Spleen (tissue), 11 donors: ENCODE measurements around the gene POGLUT2. TPM values are rescaled to one million over a fixed set of nuclear protein-coding genes. Genes with fewer than 3 reads are reported as not detected.

Experiments
- DNase-seq: peaks from one replicate; pipeline ENCODE4 v3.0.0-alpha.2; 2020
- H3K27ac ChIP-seq, 8 donors: fragments of 200-600 bp; sonication (generic) in 7 of 8; 1 replicate in 4 of 8; 2 replicates in 4 of 8; pipeline versions ENCODE4 v1.5.0 to v1.8.0; 2016 to 2021; ENCODE audit warnings: inconsistent platforms in 4 of 8, mild to moderate bottlenecking in 4 of 8, moderate library complexity in 1 of 8
- H3K27me3 ChIP-seq, 7 donors: fragments of 200-600 bp; sonication (generic) in 6 of 7; replicated peaks in 1 of 7; 1 replicate in 4 of 7; 2 replicates in 3 of 7; pipeline versions ENCODE4 v1.5.0 to v1.8.0; 2016 to 2021; ENCODE audit warnings: inconsistent platforms in 3 of 7, mild to moderate bottlenecking in 1 of 7
- H3K36me3 ChIP-seq, 6 donors: fragments of 200-600 bp; sonication (generic) in 5 of 6; 1 replicate in 4 of 6; 2 replicates in 2 of 6; pipeline versions ENCODE4 v1.5.0 to v1.8.0; 2016 to 2021; ENCODE audit warnings: inconsistent platforms in 2 of 6
- H3K4me1 ChIP-seq, 6 donors: fragments of 200-600 bp; sonication (generic) in 5 of 6; 1 replicate in 3 of 6; 2 replicates in 3 of 6; pipeline versions ENCODE4 v1.5.0 to v1.8.0; 2016 to 2021; ENCODE audit warnings: inconsistent platforms in 3 of 6
- H3K4me3 ChIP-seq, 8 donors: fragments of 200-600 bp; sonication (generic) in 7 of 8; 1 replicate in 4 of 8; 2 replicates in 4 of 8; pipeline versions ENCODE4 v1.5.0 to v1.8.0; 2016 to 2021; ENCODE audit warnings: inconsistent platforms in 4 of 8, mild to moderate bottlenecking in 4 of 8, moderate library complexity in 2 of 8
- H3K9me3 ChIP-seq, 8 donors: fragments of 200-600 bp; sonication (generic) in 7 of 8; 1 replicate in 4 of 8; 2 replicates in 4 of 8; pipeline versions ENCODE4 v1.5.0 to v1.8.0; 2016 to 2021; ENCODE audit warnings: inconsistent platforms in 4 of 8
- POLR2A ChIP-seq, 3 donors: fragments of 450-650 bp; IDR thresholded peaks; one replicate each; pipeline ENCODE4 v1.5.1; 2017; ENCODE audit warnings: antibody characterized with exemption in 3 of 3, mild to moderate bottlenecking in 1 of 3
- POLR2AphosphoS5 ChIP-seq, 3 donors: sonication (generic); formaldehyde crosslinking; IDR thresholded peaks; one replicate each; pipeline ENCODE4 v1.5.1; 2017; ENCODE audit warnings: antibody characterized with exemption in 3 of 3
- WGBS, 5 donors: extraction: QIAGEN DNeasy Blood & Tissue Kit in 3 of 5; methylation state at CpG; one replicate each; pipeline versions ENCODE4 v1.1.5 to v1.1.7; 2013 to 2018; 5-methylcytosine and 5-hydroxymethylcytosine counted together
- intact Hi-C: fragments of 100-400 bp; cut with DNase I; formaldehyde crosslinking; loops from one replicate; pipeline ENCODE4 v1.15.0; 2023; ENCODE audit warnings: low total_unique reads
- polyA plus RNA-seq, 3 donors: library from polyadenylated mRNA; stranded (reverse); fragments of 200-250 nt; gene quantifications; one replicate each; pipeline ENCODE4 v1.2.1, GENCODE V29; 2013
- total RNA-seq, 7 donors: library from RNA; depleted of rRNA in 3 of 7; stranded (reverse); fragments of >200 nt in 3 of 7; fragmentation: NEBNext Ultra II Directional in 4 of 7; extraction: Animal tissue kit (Norgen Biotek cat#: 25700) in 4 of 7; gene quantifications; one replicate each; pipeline versions ENCODE4 v1.1.0 to v1.2.1, GENCODE V29; 2016 to 2021
- TF ChIP-seq, protein P1 (sequence below), 11 experiments: fragments of 200-600 bp in 7 of 11; fragments of 450-650 bp in 4 of 11; sonication (generic) in 4 of 11; IDR thresholded peaks in 8 of 11; conservative IDR thresholded peaks in 3 of 11; 1 replicate in 7 of 11; 2 replicates in 4 of 11; pipeline versions ENCODE4 v1.4.0 to v1.8.0; 2016 to 2021; ENCODE audit warnings: antibody characterized with exemption in 11 of 11, inconsistent platforms in 4 of 11, mild to moderate bottlenecking in 1 of 11
- donor health status: healthy with polysubstance abuse.
- donor health status: DM: no; HTN: no; CAD: no; lungs with moderate emphysema.
- donor health status: DM: no; HTN: no; CAD: no.
- donor health status: Bipolar disorder and iron deficiency.
- donor health status: healthy.
- donor health status: DM: no; HTN: no; CAD: no.
- donor health status: DM: yes; HTN: yes; CAD: no.

The POGLUT2 gene
- total and polyA plus RNA-seq, 10 donors: 0.89 to 5.5 (median 4.2) TPM

DNA sequence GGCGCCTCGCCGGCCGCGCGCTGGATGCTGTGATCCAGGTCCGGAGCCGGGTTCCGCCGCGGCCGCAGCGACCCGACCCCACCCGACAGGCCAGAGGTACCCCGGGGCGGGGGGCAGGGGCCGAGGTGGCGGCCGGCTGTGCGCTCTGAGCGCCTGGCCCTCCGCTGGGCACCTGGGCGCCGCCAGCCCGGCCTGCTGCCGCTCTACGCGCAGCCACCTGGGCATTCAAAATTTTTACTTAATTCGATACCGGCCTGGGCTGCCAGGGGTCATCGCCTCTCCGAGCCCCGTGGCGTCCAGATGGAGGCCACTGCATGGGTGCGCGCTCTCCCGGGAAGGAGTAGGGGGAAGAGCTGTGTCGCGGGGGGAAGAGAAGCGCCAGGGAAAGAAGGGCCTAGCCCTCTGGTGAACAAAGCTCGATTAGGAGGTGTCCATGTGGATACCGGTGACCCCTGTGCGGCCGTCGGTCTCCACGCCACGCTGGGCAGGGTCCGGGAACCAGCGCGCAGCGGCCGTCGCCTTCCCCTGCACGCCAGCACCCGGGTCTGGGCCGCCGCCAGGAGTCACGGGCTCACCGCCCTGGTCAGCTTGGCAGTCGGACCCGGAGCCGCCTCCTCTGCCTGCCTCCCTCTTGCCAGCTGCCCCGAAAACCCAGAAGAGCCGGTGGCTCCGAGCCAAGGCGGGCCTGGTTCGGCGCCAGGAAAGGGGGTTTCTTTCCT, 809 bp upstream of the POGLUT2 start:
- intact Hi-C loops: no loop called here
- Histone ChIP-seq H3K9me3 (no peaks in the 10 kb centered on the region), H3K4me3 (peak overlapping the region; percentile 69 to 89 (median 82)), H3K4me1 (peaks cover 17 to 66% (median 43%) of the 10 kb centered on the region in 6 donors), H3K27me3 (peaks cover 0 to 22% (median 12%) of the 10 kb centered on the region in 7 donors), H3K27ac (peak overlapping the region; percentile 58 to 86 (median 84)), H3K36me3 (no peaks in the 10 kb centered on the region)
- 0 to 2% (median 0%) methylated on average over 42 to 69 of the region's 69 CpGs for WGBS, 5 donors
- TF ChIP-seq POLR2AphosphoS5 (IDR thresholded peaks at IDR 0.05) (no peak), POLR2A (IDR thresholded peaks at IDR 0.05) (no peak)
- TF ChIP-seq, protein P1, sequence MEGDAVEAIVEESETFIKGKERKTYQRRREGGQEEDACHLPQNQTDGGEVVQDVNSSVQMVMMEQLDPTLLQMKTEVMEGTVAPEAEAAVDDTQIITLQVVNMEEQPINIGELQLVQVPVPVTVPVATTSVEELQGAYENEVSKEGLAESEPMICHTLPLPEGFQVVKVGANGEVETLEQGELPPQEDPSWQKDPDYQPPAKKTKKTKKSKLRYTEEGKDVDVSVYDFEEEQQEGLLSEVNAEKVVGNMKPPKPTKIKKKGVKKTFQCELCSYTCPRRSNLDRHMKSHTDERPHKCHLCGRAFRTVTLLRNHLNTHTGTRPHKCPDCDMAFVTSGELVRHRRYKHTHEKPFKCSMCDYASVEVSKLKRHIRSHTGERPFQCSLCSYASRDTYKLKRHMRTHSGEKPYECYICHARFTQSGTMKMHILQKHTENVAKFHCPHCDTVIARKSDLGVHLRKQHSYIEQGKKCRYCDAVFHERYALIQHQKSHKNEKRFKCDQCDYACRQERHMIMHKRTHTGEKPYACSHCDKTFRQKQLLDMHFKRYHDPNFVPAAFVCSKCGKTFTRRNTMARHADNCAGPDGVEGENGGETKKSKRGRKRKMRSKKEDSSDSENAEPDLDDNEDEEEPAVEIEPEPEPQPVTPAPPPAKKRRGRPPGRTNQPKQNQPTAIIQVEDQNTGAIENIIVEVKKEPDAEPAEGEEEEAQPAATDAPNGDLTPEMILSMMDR (IDR thresholded peaks at IDR 0.05 in 8 of 11, conservative IDR thresholded peaks at IDR 0.05 in 3 of 11): no peak
- peak; percentile 84 for DNase-seq

DNA sequence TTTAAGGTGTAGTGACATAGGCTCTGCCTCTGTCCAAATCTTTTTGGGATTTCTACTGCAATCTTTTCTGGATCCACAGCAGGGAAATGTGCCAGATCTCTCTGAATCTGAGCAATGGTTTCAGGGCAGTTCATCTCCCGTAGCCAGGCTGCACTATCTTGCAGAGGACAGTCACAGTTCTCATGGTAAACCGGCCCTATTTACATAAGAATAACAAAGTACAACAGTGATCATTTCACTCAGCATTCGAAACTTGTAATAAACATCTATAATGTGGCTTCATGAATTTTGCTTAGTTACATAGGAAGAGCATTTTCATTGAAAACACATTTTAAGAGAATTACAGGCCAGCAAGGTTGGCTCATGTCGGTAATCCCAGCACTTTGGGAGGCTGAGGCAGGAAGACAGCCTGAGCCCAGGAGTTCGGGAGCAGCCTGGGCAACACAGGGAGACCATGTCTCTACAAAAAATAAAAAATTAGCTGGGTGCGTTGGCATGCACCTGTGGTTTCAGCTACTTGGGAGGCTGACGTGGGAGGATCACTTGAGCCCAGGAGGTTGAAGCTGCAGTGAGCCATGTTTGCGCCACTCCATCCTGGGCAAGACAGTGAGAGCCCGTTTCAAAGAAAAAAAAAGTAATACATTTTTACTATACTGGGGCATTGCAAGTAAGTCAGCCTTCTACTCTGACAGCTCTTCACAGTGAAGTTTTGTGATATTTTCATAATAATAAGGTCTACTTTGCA, 5.0 kb downstream of the POGLUT2 start:
- Histone ChIP-seq H3K4me3 (no peak overlapping the region), H3K27me3 (peaks cover 0 to 10% (median 2%) of the 10 kb centered on the region in 7 donors), H3K27ac (no peak overlapping the region), H3K9me3 (no peaks in the 10 kb centered on the region), H3K4me1 (peaks cover 5 to 15% (median 14%) of the 10 kb centered on the region in 6 donors), H3K36me3 (peaks cover 0 to 26% (median 0%) of the 10 kb centered on the region in 6 donors)
- intact Hi-C loops: no loop called here
- DNase-seq: no peak
- 91 to 94% (median 93%) methylated on average over 9 of the region's 9 CpGs for WGBS, 5 donors
- TF ChIP-seq, protein P1 (IDR thresholded peaks at IDR 0.05 in 8 of 11, conservative IDR thresholded peaks at IDR 0.05 in 3 of 11): no peak
- TF ChIP-seq POLR2AphosphoS5 (IDR thresholded peaks at IDR 0.05) (no peak), POLR2A (IDR thresholded peaks at IDR 0.05) (no peak)

DNA sequence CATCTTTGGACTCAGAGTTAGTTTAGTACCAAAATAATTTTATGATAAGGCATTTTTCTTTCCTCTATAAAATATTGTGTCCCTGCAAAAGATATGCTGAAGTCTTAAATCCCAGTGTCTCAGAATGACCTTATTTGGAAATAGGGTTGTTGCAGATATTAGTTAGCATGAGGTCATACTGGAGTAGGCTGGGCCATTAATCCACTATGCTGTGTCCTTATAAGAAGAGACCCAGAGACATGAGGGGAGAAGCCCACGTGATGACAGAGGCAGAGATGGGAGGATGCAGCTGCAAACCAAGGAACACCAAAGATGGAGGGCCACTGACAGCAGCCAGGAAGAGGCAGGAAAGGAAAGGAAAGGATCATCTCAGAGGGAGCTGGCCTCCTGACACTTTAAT, 6.4 kb downstream of the POGLUT2 start:
- Histone ChIP-seq H3K27ac (no peak overlapping the region), H3K4me1 (peaks cover 0 to 2% (median under 1%) of the 10 kb centered on the region in 6 donors), H3K27me3 (no peaks in the 10 kb centered on the region), H3K36me3 (peaks cover 0 to 38% (median 0%) of the 10 kb centered on the region in 6 donors), H3K4me3 (no peak overlapping the region), H3K9me3 (no peaks in the 10 kb centered on the region)
- intact Hi-C loops: no loop called here
- 60 to 84% (median 77%) methylated on average over 1 of the region's 1 CpG for WGBS, 5 donors
- TF ChIP-seq, protein P1 (IDR thresholded peaks at IDR 0.05 in 8 of 11, conservative IDR thresholded peaks at IDR 0.05 in 3 of 11): no peak
- no peak for DNase-seq

DNA sequence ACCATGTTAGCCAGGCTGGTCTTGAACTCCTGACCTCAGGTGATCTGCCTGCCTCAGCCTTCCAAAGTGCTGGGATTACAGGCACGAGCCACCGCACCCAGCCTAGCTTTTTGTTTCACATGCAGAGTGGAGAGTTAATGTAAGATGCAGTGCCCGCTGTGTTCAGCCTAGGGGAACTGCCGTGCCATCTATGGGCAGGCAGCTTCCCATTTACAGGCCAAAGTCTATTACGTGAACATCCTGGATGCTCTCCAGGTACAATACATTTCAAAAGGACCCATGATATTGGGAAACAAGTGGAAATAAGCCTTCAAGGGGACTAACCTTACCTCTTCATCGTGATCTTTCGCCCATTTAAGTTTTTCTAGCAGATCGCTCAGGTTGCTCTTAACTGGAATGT, 10.1 kb downstream of the POGLUT2 start:
- H3K27ac ChIP-seq: no peak overlapping the region
- H3K4me3 ChIP-seq: no peak overlapping the region
- H3K36me3 ChIP-seq: peaks cover 0 to 38% (median 0%) of the 10 kb centered on the region in 6 donors
- no peaks in the 10 kb centered on the region for H3K4me1 ChIP-seq
- DNase-seq: no peak
- H3K9me3 ChIP-seq: no peaks in the 10 kb centered on the region
- intact Hi-C loops: no loop called here
- H3K27me3 ChIP-seq: no peaks in the 10 kb centered on the region
- 92 to 98% (median 95%) methylated on average over 6 to 8 of the region's 8 CpGs for WGBS, 5 donors
- TF ChIP-seq, protein P1 (IDR thresholded peaks at IDR 0.05 in 8 of 11, conservative IDR thresholded peaks at IDR 0.05 in 3 of 11): no peak
- TF ChIP-seq POLR2A (IDR thresholded peaks at IDR 0.05) (no peak), POLR2AphosphoS5 (IDR thresholded peaks at IDR 0.05) (no peak)
